ENCODE results near the gene SIGLEC9. TPM values are rescaled to one million over a fixed set of nuclear protein-coding genes. Genes with fewer than 3 reads are reported as not detected.

Gene SIGLEC9
- total RNA-seq, 2 donors from 2014 or later: not detected

GRCh38 chr19:51147663-51148062, 23.0 kb downstream of the SIGLEC9 start:
- H3K27me3 ChIP-seq (ENCODE audit: control insufficient read depth, insufficient read depth, low read length, poor library complexity, severe bottlenecking): no peaks in the 10 kb centered on the region
- no peak overlapping the region for H3K4me3 ChIP-seq (ENCODE audit: low read length)
- Mint-ChIP-seq H3K27ac (peak overlapping the region; percentile 29), H3K27me3 (ENCODE audit: insufficient read depth) (peaks cover 9% of the 10 kb centered on the region), H3K36me3 (ENCODE audit: low read depth) (no peaks in the 10 kb centered on the region), H3K4me3 (no peak overlapping the region), H3K9me3 (no peaks in the 10 kb centered on the region), H3K4me1 (peaks cover 9% of the 10 kb centered on the region)
- H3K9me3 ChIP-seq (ENCODE audit: control insufficient read depth, low read length): no peaks in the 10 kb centered on the region
- peak; percentile 25 for DNase-seq
- TF ChIP-seq, protein P1, sequence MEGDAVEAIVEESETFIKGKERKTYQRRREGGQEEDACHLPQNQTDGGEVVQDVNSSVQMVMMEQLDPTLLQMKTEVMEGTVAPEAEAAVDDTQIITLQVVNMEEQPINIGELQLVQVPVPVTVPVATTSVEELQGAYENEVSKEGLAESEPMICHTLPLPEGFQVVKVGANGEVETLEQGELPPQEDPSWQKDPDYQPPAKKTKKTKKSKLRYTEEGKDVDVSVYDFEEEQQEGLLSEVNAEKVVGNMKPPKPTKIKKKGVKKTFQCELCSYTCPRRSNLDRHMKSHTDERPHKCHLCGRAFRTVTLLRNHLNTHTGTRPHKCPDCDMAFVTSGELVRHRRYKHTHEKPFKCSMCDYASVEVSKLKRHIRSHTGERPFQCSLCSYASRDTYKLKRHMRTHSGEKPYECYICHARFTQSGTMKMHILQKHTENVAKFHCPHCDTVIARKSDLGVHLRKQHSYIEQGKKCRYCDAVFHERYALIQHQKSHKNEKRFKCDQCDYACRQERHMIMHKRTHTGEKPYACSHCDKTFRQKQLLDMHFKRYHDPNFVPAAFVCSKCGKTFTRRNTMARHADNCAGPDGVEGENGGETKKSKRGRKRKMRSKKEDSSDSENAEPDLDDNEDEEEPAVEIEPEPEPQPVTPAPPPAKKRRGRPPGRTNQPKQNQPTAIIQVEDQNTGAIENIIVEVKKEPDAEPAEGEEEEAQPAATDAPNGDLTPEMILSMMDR (conservative IDR thresholded peaks at IDR 0.05): no peak
- no peak overlapping the region for H3K27ac ChIP-seq (ENCODE audit: low read depth, low read length)
- no peaks in the 10 kb centered on the region for H3K36me3 ChIP-seq (ENCODE audit: control insufficient read depth, insufficient read depth, low read length)
- WGBS, 2 experiments (ENCODE audit: insufficient coverage in 1 of 2, insufficient read length in 1 of 2): 78% methylated on average over 1 of the region's 1 CpG; no CpG with 5 or more reads in 1 of the 2 experiments
- H3K4me1 ChIP-seq (ENCODE audit: control insufficient read depth, insufficient read depth, low read length): peaks cover 4% of the 10 kb centered on the region
- H3K9ac ChIP-seq (ENCODE audit: extremely low read depth, low read length, poor library complexity, severe bottlenecking): no peak overlapping the region

DNA sequence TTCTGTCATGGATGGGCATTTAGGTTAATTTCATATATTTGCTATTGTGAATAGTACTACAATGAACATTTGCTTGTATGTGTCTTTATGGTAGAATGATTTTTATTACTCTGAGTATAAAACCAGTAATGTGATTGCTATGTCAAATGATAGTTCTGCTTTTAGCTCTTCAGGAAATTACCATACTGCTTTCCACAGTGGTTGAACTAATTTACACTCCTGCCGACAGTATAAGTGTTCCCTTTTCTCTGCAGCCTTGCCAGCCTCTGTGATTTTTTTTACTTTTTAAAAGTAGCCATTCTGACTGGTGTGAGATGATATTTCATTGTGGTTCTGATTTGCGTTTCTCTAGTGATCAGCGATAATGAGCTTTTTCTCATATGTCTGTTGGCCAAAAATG, 23.9 kb downstream of the SIGLEC9 start:
- Mint-ChIP-seq H3K9me3 (no peaks in the 10 kb centered on the region), H3K4me1 (peaks cover 9% of the 10 kb centered on the region), H3K27me3 (ENCODE audit: insufficient read depth) (peaks cover 9% of the 10 kb centered on the region), H3K4me3 (no peak overlapping the region), H3K27ac (no peak overlapping the region), H3K36me3 (ENCODE audit: low read depth) (no peaks in the 10 kb centered on the region)
- no peaks in the 10 kb centered on the region for H3K36me3 ChIP-seq (ENCODE audit: control insufficient read depth, insufficient read depth, low read length)
- no peak overlapping the region for H3K9ac ChIP-seq (ENCODE audit: extremely low read depth, low read length, poor library complexity, severe bottlenecking)
- H3K9me3 ChIP-seq (ENCODE audit: control insufficient read depth, low read length): no peaks in the 10 kb centered on the region
- H3K27ac ChIP-seq (ENCODE audit: low read depth, low read length): no peak overlapping the region
- no peak for DNase-seq
- 90 to 94% methylated on average over 3 of the region's 3 CpGs for WGBS, 2 experiments (ENCODE audit: insufficient coverage in 1 of 2, insufficient read length in 1 of 2)
- no peak overlapping the region for H3K4me3 ChIP-seq (ENCODE audit: low read length)
- H3K27me3 ChIP-seq (ENCODE audit: control insufficient read depth, insufficient read depth, low read length, poor library complexity, severe bottlenecking): no peaks in the 10 kb centered on the region
- H3K4me1 ChIP-seq (ENCODE audit: control insufficient read depth, insufficient read depth, low read length): peaks cover 3% of the 10 kb centered on the region
- TF ChIP-seq, protein P1 (conservative IDR thresholded peaks at IDR 0.05): no peak

DNA sequence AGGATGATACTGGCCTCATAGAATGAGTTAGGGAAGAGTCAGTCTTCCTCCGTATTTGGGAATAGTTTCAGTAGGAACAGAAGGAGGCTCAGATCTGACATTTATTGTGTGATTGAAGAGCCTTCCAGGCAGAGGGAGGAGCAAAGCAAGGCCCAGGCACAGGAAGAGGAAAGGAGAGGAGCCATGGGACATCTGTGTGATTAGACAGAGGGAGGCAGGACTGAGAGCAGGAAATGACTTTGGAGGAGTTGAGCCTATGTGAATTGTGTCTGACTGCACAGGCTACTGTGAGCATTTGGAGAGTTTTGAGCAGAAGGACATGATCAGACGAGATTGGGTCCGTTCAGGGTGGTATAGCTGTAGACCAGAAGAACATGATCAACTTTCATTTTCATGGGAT, 25.9 kb downstream of the SIGLEC9 start:
- Mint-ChIP-seq H3K9me3 (no peaks in the 10 kb centered on the region), H3K4me3 (no peak overlapping the region), H3K36me3 (ENCODE audit: low read depth) (no peaks in the 10 kb centered on the region), H3K4me1 (peaks cover 10% of the 10 kb centered on the region), H3K27ac (no peak overlapping the region), H3K27me3 (ENCODE audit: insufficient read depth) (peaks cover 9% of the 10 kb centered on the region)
- Histone ChIP-seq H3K36me3 (ENCODE audit: control insufficient read depth, insufficient read depth, low read length) (no peaks in the 10 kb centered on the region), H3K4me3 (ENCODE audit: low read length) (no peak overlapping the region), H3K27ac (ENCODE audit: low read depth, low read length) (no peak overlapping the region), H3K4me1 (ENCODE audit: control insufficient read depth, insufficient read depth, low read length) (no peaks in the 10 kb centered on the region), H3K9me3 (ENCODE audit: control insufficient read depth, low read length) (no peaks in the 10 kb centered on the region), H3K9ac (ENCODE audit: extremely low read depth, low read length, poor library complexity, severe bottlenecking) (no peak overlapping the region), H3K27me3 (ENCODE audit: control insufficient read depth, insufficient read depth, low read length, poor library complexity, severe bottlenecking) (no peaks in the 10 kb centered on the region)
- 89 to 100% methylated on average over 2 to 3 of the region's 3 CpGs for WGBS, 2 experiments (ENCODE audit: insufficient coverage in 1 of 2, insufficient read length in 1 of 2)
- DNase-seq: no peak
- TF ChIP-seq, protein P1 (conservative IDR thresholded peaks at IDR 0.05): no peak

All from endodermal cell (in vitro differentiated cells).